DND-41 (cell line): ENCODE results near the gene TRIM67.
A peak's percentile ranks its signal among the peaks of the same experiment; 100 is the strongest.

ENCODE experiments used
- CTCF ChIP-seq: IDR thresholded peaks from 2 replicates; pipeline ENCODE4 v1.5.1; 2012; ENCODE audit warnings: borderline replicate concordance, low read length, moderate library complexity, mild to moderate bottlenecking; ENCODE audit not compliant: poor library complexity, severe bottlenecking; ENCODE audit errors: extremely low read depth
- EZH2 ChIP-seq: IDR thresholded peaks from 3 replicates; pipeline ENCODE4 v1.6.1; 2012; ENCODE audit warnings: borderline replicate concordance, low read depth, mild to moderate bottlenecking, moderate library complexity, low read length, inconsistent platforms; ENCODE audit not compliant: severe bottlenecking

- TF ChIP-seq CTCF (peak; percentile 1), EZH2 (no peak)
Observed at GRCh38 chr1:231240883-231241735, 79.3 kb downstream of the TRIM67 start, which contains the start of gene GNPAT.
